Fibroblast of lung (primary cell): Measurements from ENCODE around the gene RFC5. TPM values are rescaled to one million over a fixed set of nuclear protein-coding genes. Genes with fewer than 3 reads are reported as not detected.
A peak's percentile ranks its signal among the peaks of the same experiment; 100 is the strongest.

ENCODE experiments used
- DNase-seq, 2 donors: peaks; one replicate each; pipeline versions ENCODE4 v3.0.0 to v3.0.0-alpha.2; 2010; ENCODE audit warnings: low read depth in 2 of 2
- H2AFZ ChIP-seq: 2 replicates; pipeline ENCODE4 v1.5.1; 2012; ENCODE audit warnings: low read length, control low read depth, inconsistent platforms
- H3K27ac ChIP-seq: 2 replicates; pipeline ENCODE4 v1.5.1; 2011; ENCODE audit warnings: low read length, control low read depth; ENCODE audit not compliant: insufficient read depth
- H3K27me3 ChIP-seq: 2 replicates; pipeline ENCODE4 v1.5.1; 2011; ENCODE audit warnings: mild to moderate bottlenecking, low read length; ENCODE audit not compliant: control insufficient read depth, insufficient read depth
- H3K36me3 ChIP-seq: 2 replicates; pipeline ENCODE4 v1.5.1; 2011; ENCODE audit warnings: low read length; ENCODE audit not compliant: control insufficient read depth, insufficient read depth
- H3K4me1 ChIP-seq: 2 replicates; pipeline ENCODE4 v1.5.1; 2011; ENCODE audit warnings: low read length; ENCODE audit not compliant: control insufficient read depth, insufficient read depth; ENCODE audit errors: extremely low read depth
- H3K4me2 ChIP-seq: 2 replicates; pipeline ENCODE4 v1.5.1; 2011; ENCODE audit warnings: low read length, control low read depth; ENCODE audit not compliant: insufficient read depth; ENCODE audit errors: extremely low read depth
- H3K4me3 ChIP-seq, 4 experiments: fragments of 200-600 bp in 1 of 4; sonication (generic) in 1 of 4; replicated peaks in 1 of 4; 2 replicates each; pipeline ENCODE4 v1.5.1; 2011 to 2016; ENCODE audit warnings: low read length in 4 of 4, low read depth in 3 of 4, mild to moderate bottlenecking in 3 of 4, control low read depth in 2 of 4, inconsistent platforms in 1 of 4, mixed read lengths in 1 of 4; ENCODE audit not compliant: insufficient read depth in 1 of 4; ENCODE audit errors: control extremely low read depth in 1 of 4
- H3K79me2 ChIP-seq: 2 replicates; pipeline ENCODE4 v1.5.1; 2012; ENCODE audit warnings: mild to moderate bottlenecking, low read length, inconsistent platforms; ENCODE audit not compliant: control insufficient read depth, insufficient read depth
- H3K9ac ChIP-seq: 2 replicates; pipeline ENCODE4 v1.5.1; 2011; ENCODE audit warnings: mild to moderate bottlenecking, low read length, control low read depth; ENCODE audit not compliant: insufficient read depth
- H3K9me3 ChIP-seq: 2 replicates; pipeline ENCODE4 v1.5.1; 2012; ENCODE audit warnings: low read depth, low read length; ENCODE audit not compliant: control insufficient read depth, insufficient read depth
- H4K20me1 ChIP-seq: 2 replicates; pipeline ENCODE4 v1.5.1; 2011; ENCODE audit warnings: low read length; ENCODE audit not compliant: control insufficient read depth, insufficient read depth; ENCODE audit errors: extremely low read depth
- CTCF ChIP-seq, 2 donors: IDR thresholded peaks in 1 of 2; conservative IDR thresholded peaks in 1 of 2; 1 replicate in 1 of 2; 2 replicates in 1 of 2; pipeline ENCODE4 v1.5.1; 2011 to 2012; ENCODE audit warnings: low read length in 2 of 2, control low read depth in 1 of 2, inconsistent platforms in 1 of 2, low read depth in 1 of 2, mild to moderate bottlenecking in 1 of 2
- EZH2 ChIP-seq: IDR thresholded peaks from 2 replicates; pipeline ENCODE4 v1.5.1; 2012; ENCODE audit warnings: low read length, control low read depth, mild to moderate bottlenecking; ENCODE audit errors: missing control alignments
- polyA plus RNA-seq, 2 donors: library from polyadenylated mRNA; depleted of rRNA in 1 of 2; stranded (reverse) in 1 of 2; unstranded in 1 of 2; fragments of >200 nt; gene quantifications; 2 replicates each; pipeline ENCODE4 v1.2.1, GENCODE V29; 2011 to 2012; ENCODE audit warnings: missing spikeins in 1 of 2
- total RNA-seq: library from RNA; depleted of rRNA; stranded (reverse); fragments of >200 nt; gene quantifications from 2 replicates; pipeline ENCODE4 v1.2.1, GENCODE V29; 2014

Gene RFC5
- total and polyA plus RNA-seq, 2 donors (not counting 1 experiment from before 2014, with no cell fraction given) = 9.8 to 9.9 TPM

- H3K27me3 ChIP-seq = no peaks in the 10 kb centered on the region
- no peaks in the 10 kb centered on the region for H3K9me3 ChIP-seq
- peak overlapping the region; percentile 88 for H3K27ac ChIP-seq
- no peak overlapping the region for H3K4me3 ChIP-seq
- H3K36me3 ChIP-seq = no peaks in the 10 kb centered on the region
- peaks cover 18% of the 10 kb centered on the region for H3K4me1 ChIP-seq
- no peak for DNase-seq
- H4K20me1 ChIP-seq = no peaks in the 10 kb centered on the region
- H3K9ac ChIP-seq = peak overlapping the region; percentile 4
- TF ChIP-seq EZH2 = no peak
- TF ChIP-seq CTCF (conservative IDR thresholded peaks at IDR 0.05 in 1 of 2, IDR thresholded peaks at IDR 0.05 in 1 of 2; ENCODE audit: low read depth in 1 of 2, low read length in 2 of 2) = no peak
- no peak overlapping the region for H2AFZ ChIP-seq
- peaks cover 55% of the 10 kb centered on the region for H3K79me2 ChIP-seq
- peak overlapping the region; percentile 73 for H3K4me2 ChIP-seq
Measured at GRCh38 chr12:118053071-118053985, 36.8 kb downstream of the RFC5 start.

- Histone ChIP-seq H2AFZ (no peak overlapping the region), H3K9me3 (no peaks in the 10 kb centered on the region), H3K4me1 (peaks cover 18% of the 10 kb centered on the region), H4K20me1 (no peaks in the 10 kb centered on the region), H3K27ac (no peak overlapping the region), H3K79me2 (peaks cover 61% of the 10 kb centered on the region), H3K4me3 (no peak overlapping the region), H3K9ac (no peak overlapping the region), H3K4me2 (no peak overlapping the region), H3K36me3 (no peaks in the 10 kb centered on the region), H3K27me3 (no peaks in the 10 kb centered on the region)
- TF ChIP-seq EZH2 = no peak
- TF ChIP-seq CTCF (conservative IDR thresholded peaks at IDR 0.05 in 1 of 2, IDR thresholded peaks at IDR 0.05 in 1 of 2; ENCODE audit: low read depth in 1 of 2, low read length in 2 of 2) = peak; percentile 49 to 51
- DNase-seq = no peak
Measured at GRCh38 chr12:118055144-118055557, 38.6 kb downstream of the RFC5 start.

GRCh38 chr12:118055865-118056773 lies 39.6 kb downstream of the RFC5 start:
- H3K4me1 ChIP-seq = peaks cover 18% of the 10 kb centered on the region
- peaks cover 59% of the 10 kb centered on the region for H3K79me2 ChIP-seq
- DNase-seq = peak in 1 of 2 donors; percentile 65
- H3K36me3 ChIP-seq = no peaks in the 10 kb centered on the region
- no peaks in the 10 kb centered on the region for H3K27me3 ChIP-seq
- no peak overlapping the region for H3K9ac ChIP-seq
- H3K4me3 ChIP-seq = no peak overlapping the region
- no peaks in the 10 kb centered on the region for H3K9me3 ChIP-seq
- no peak overlapping the region for H3K4me2 ChIP-seq
- no peaks in the 10 kb centered on the region for H4K20me1 ChIP-seq
- H2AFZ ChIP-seq = no peak overlapping the region
- H3K27ac ChIP-seq = no peak overlapping the region
- no peak for TF ChIP-seq CTCF (conservative IDR thresholded peaks at IDR 0.05 in 1 of 2, IDR thresholded peaks at IDR 0.05 in 1 of 2; ENCODE audit: low read depth in 1 of 2, low read length in 2 of 2)
- TF ChIP-seq EZH2 = no peak
